Stimulated activated naive CD8-positive, alpha-beta T cell treated with anti-CD3 and anti-CD28 coated beads, Interleukin-15, Interleukin-2, amounts not matched to agents 100 U/mL and 50 U/mL, for 24 hours (primary cell): ENCODE data around the gene LAMA2.
A peak's percentile ranks its signal among the peaks of the same experiment; 100 is the strongest.

Experiments
- ATAC-seq: fragments of 150-1000 bp; cut with Tn5 transposase; one replicate; pipeline ENCODE4 v1.10.0; 2021
- DNase-seq: peaks from one replicate; pipeline ENCODE4 v3.0.0; 2021

LAMA2 gene

DNA sequence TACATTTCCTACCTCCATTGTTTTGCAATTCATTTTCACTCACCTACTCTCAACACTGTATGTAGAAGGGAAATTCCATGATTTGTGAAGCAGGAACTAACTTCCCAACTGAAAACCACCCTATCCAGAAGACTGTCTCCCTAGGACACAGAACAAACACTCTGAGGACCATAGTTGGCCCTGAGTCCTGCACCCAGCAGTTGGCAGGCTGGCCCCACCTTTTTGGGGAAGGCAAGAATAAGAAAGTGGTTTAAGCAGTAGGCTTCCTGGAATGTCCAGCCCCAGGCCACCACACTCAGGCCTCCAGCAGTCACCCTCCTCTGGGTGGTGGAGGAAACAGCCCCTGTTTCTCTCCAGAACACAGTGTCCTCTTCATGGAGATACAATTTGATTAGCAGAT, 568.2 kb downstream of the LAMA2 start:
- ATAC-seq, result no peak
- DNase-seq, result no peak

DNA sequence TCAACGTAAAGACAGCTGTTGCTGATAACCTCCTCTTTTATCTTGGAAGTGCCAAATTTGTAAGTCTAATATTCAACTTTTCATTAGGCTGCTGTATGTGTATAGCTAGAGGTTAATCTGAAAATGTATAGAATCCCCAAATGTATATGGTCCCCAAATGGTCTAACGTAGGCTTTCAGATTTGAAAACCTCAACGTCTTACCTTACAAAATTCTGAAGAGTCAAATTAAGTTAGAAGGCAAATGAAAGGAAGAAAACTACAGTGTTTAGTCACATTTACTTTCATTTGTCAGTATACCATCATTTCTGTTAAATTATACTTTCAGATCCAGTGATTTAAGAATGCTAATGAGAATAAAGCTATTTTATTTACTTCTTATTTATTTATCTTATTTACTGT, 570.1 kb downstream of the LAMA2 start:
- DNase-seq (no peak), ATAC-seq (peak; percentile 41)

DNA sequence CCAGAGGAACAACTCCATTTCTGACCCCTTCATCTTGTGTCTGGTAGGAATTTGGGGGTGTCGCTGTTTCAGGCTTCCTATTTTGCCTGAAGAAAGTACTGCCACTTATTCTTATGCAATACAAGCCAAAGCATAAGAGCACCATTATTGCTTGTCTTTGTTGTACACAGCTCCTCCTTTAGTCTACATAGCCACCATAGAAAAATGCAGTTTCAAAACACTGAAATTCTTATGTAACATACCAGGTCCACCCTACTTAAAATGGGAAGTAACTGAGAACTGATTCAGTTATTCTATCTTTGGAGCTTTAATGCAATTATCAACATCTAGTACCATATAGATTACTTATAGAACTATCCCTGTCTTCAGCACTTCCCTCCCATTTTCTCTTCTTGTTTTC, 571.5 kb downstream of the LAMA2 start:
- DNase-seq, result no peak

DNA sequence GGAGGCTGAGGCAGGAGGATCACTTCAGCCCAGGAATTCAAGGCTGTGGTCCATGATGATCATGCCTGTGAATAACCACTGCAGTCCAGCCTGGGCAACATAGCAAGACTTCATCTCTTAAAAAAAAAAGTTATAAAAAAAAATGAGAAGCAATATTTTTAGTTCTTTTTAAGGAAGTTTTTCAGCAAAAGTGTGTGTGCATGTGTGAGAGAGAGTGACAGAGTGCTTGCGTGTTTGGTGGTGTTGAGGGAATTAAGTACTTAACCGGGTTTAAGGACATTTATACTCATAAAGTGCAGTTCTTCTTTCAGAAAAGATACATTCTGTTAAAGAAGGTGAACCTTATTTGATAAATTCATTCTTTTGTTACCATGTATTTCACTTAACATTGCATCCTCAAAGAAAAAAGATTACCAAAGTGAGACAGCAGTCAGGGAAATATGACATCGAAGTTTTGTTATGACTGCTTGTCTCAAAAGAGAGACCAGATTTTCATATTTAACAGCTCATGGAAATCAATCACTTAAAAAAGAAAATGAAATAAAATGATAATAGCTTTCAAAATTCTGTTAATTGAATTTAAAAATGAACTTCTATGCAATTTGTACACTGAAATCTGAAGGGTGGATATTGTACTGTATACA, 572.3 kb downstream of the LAMA2 start:
- DNase-seq (no peak), ATAC-seq (no peak)

More for the DNA sequence above, 571.5 kb downstream of the LAMA2 start:
- ATAC-seq, result no peak

DNA sequence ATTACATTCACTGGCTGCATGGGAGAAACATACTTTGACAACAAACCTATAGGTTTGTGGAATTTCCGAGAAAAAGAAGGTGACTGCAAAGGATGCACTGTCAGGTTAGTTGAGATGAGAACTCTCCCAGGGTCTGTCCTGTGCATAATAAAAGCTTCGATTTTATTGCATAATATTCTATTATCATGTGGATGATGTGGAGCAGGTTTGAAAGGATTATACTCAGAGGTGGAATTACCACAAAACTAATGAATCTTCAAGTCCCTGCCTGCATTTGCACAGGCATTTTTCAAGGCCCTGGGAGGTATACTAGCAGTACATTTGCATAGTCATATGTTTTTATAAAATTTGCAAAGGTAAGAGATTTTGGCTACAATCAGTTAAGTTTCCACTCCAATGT, 577.3 kb downstream of the LAMA2 start:
- ATAC-seq, result no peak

DNA sequence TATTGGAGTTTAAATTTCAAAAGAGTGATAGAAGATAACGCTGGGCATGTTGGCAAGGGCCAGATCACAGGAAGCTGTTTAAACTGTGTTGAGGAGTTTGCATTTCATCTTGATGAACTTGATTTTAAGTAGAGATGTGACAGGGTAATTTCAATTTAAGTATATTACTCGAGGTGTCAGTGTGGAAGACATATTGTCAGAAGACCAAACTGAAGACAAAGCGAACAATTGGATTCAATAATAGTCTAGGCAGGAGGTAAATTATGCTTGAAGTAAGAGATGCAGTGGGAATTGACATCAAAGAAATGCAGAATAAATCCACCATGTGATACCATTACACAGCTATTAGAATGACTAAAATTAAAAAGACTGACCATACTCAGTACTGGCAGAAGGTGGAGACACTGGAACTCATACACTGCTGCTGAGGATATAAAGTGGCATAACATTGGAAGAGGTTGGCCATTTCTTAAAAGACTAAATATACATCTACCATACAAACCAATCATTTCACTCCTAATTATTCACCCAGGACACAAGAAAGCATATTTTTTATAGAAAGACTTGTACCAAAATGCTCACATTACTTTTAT, 586.2 kb downstream of the LAMA2 start:
- ATAC-seq (peak; percentile 46), DNase-seq (no peak)

More for the DNA sequence above, 577.3 kb downstream of the LAMA2 start:
- DNase-seq, result no peak

DNA sequence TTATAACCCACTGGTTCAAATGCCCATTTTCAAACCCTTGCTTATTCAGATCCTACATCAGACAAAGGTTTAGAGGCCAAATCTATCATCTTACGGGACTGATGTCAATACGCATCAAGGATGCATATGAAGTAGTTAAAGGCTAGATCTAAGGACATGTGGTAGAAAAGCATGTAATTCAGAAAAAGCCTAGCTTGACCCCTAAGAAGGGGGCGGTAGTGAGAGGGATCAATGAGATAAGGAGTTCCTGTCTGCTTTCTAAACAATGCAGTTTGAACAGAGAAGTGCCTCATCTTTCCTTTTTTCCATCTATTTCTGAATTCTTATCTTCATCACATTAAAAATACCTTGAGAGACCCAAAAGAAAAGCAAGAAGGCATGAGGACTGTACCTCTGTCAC, 589.3 kb downstream of the LAMA2 start:
- no peak for ATAC-seq
- no peak for DNase-seq

DNA sequence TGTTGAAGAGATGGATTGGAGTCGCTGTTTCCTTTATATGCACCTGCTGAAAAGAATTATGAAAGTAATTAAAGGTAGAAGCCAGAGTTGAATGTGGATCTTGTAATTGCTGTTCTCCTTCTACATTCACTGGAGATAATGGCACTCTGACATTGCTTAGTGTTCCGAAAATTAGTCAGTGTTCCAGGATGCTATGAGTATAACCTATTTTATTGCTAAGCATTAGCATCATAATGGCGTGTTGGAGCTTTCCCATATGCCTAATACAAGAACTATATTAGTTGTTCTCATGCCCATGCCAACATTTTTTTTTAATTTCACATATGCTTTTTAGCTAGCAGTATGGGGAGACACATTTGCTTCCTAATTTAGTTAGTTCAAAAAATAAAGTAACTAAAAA, 590.6 kb downstream of the LAMA2 start:
- ATAC-seq (no peak), DNase-seq (no peak)

DNA sequence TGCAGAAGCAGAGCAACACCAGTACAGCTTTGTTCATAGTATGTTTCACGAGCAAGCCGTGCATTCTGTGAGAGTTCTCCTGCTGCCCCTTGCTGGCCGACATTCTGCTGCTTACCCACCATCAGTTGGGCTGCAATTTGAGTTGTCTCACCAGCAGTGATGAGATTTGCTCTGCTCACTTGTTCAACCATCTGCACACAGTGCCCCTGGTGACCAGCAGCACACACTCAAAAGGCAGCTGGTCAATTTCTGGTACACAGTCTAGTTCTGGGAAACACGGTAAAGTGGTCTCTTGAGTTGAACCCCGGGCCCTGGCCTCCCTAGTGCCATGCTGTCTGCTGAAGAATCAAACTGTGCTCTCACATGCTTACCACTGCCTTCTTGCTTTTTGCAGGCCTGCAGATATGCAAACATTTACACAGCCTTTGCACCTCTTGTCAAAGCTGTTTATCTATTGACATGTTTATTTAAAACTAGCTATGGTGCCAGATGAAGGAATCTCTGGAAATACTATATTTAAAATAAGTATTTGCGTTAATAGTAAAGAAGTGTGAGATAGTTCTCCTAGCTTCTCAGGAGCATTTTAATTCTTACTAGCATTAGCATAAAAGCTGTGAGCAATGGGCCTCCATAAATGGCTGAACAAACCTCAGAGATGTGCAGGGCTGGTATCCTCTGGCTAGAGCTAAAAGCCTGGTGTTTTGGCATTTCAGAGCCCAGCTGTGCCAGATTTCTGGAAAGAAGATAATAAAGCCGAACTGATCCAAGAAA, 592.7 kb downstream of the LAMA2 start:
- DNase-seq, result no peak
- no peak for ATAC-seq

DNA sequence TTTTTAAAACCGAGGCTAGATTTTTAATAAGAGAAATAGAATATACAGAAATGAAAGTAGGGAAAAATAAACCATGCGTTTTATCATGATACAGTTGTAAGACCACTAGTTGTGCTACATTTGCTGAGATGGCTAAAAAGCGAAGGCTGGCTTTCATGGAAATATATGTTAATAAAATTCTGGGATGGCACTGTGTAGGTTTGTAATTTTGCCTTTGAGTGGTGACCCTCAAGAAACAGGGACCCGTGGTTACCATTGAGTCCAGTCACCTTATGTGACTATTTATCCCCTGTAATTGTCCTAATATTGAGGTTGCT, 593.3 kb downstream of the LAMA2 start:
- DNase-seq (no peak), ATAC-seq (no peak)

DNA sequence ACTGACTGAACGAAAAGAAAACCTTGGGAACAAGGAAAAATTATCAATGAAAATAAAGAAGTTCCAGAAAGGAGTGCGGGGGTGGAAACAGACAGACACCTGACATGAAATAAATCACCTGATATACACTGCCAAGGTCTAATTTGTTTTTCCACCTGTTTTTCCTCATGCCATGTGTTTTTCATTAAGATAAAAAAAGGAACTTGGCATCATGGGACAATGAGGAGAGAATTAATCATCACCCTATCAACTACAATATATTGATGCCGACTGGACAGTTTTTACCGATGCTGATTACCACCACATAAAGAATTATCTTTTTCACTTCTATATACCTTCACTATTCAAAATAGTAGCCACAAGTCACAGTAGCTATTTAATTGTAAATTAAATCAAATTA, 593.9 kb downstream of the LAMA2 start:
- no peak for DNase-seq
- ATAC-seq, result no peak

DNA sequence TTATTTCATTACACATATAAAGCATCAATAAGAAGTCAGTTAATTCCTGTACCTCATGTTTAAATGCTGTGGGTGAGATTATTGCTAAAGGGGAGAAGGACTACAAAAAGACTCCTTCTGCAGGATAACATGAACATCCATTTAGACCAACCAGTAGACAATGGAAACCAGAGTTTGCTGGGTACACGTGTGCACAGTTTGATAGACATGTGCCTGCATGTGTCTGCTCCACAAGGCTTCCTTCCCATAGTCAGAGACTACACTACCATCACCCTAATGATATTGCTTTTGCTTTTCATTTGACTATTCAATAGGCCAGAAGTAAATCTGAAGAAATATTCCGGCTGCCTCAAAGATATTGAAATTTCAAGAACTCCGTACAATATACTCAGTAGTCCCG, 595.4 kb downstream of the LAMA2 start:
- ATAC-seq (no peak), DNase-seq (no peak)

DNA sequence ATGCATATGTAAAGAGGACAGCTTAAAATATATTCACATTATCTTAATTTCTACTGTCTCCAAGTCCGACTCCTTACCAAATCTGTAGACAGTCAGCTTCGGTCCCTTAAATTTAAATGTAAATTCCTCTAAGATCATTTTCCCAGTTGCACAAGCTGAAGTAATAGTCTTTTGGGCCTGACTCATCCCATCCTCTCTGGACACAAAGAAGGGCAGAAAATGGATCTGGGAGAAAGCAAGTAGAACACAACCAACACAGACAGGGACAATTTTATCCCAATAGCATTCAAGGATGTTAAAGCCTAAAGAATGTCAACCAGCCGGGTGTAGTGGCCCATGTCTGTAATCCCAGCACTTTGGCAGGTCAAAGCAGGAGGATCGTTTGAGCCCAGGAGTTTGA, 598.8 kb downstream of the LAMA2 start:
- no peak for DNase-seq
- ATAC-seq, result no peak

DNA sequence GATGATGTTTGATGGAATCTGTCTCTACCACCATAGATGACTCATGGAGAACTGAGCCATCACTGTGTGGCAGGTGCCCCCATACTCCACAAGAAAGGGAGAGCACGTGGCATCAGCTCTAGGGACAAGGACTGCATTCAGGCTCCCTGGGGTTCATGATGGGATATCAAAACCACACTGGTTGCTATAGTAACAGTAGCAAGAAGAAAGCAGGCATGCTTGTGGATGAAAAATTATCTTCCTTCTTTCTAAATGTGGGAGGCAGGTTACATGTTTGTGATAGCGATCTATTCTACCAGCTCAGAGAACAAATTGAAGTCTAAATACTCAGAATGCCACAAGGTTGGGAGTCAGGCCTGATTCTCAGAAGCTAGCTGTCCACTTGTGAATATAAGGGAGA, 602.8 kb downstream of the LAMA2 start:
- DNase-seq (no peak), ATAC-seq (peak; percentile 26)

DNA sequence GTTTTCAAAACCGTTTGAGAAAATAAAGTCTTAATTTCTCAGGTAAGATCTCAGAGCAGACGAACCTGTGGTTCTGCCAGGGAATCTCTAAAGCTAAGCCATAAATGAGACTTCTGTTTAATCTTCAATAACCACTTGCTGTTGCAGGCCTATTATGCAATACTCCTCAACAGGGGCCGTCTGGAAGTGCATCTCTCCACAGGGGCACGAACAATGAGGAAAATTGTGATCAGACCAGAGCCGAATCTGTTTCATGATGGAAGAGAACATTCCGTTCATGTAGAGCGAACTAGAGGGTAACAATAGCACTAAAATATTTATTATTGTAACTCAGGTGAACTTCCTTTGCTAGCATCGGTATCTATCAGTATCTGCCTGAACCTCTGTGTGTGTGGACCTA, 603.4 kb downstream of the LAMA2 start:
- no peak for ATAC-seq

DNA sequence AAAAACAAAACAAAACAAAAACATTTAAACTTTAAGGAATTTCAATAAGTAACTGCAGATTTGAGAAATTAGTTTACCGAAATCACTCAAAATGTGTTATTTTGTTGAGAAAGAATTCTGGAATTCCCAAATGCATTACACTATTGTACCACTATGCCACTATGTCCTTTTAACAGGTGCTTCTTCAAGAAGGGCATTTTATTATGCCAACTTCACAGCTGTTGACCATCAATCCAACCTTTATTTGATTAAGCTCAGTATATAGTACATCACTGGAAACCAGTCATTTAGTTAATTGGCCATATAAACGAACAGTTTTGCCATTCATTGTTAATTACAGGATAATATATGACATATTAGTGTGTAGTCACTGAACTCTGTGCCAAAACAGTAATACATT, 605.4 kb downstream of the LAMA2 start:
- DNase-seq, result no peak
- no peak for ATAC-seq

More for the DNA sequence above, 603.4 kb downstream of the LAMA2 start:
- DNase-seq, result no peak

DNA sequence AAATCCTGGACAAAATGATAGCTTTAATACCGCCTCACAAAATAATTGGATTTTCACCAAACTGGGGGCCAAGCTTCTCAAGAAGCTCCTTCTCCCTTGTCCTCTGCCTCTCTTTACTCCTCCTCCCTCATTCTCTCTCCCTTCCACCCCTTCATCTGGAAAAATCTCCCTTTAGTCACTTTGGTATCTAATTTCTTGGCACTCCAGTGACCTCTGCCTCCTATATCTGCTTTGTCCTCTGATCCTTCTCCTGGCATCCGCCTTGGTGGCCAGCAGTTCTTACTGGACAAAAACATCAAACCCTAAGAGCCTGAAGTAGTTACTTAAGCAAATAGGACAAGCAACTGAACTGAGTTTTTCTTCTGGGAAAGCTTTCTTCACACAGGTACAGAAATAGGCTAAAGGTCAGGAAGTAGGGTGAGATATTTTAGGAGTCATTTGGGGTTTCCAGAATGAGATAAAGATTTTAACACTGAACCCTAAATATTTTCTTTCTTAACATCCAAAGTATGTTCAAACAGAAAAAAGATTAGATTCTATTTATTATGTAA, 606.4 kb downstream of the LAMA2 start:
- ATAC-seq, result no peak
- DNase-seq, result no peak

DNA sequence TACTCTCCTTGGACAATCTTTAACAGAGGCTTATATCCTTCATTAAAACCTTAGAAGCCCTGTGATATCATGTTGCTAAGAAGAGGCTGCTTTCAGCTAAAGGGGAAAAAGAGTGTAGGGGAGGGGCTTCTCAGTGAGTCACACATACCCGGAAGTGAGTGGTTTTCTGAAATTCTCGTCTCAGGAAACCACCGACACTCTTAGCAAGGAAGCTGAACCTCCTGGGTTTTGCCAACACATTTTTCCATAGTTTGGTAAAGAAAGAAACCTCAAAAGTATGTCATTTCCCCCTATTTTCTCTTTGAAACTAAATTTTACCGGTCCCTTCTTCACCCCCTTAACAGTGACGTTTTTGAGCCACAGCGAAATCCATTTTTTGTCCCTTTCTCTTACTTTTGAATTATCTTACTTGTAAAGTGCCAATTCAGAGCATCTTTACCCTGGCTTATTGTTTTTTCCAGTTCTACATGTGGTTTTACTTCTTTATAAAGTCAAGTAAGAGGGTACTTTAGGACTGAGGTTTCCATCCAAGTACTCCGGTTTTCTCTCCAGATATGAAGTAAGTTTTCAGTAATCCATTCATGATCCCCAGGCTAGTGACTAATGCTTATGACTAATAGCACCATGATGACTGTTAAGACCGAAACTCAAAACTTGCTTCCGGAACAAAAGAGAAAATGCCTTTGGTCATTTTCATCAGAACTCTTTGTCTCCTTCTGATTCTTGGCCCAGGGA, 607.8 kb downstream of the LAMA2 start:
- DNase-seq (peak; percentile 52), ATAC-seq (peak; percentile 87)

DNA sequence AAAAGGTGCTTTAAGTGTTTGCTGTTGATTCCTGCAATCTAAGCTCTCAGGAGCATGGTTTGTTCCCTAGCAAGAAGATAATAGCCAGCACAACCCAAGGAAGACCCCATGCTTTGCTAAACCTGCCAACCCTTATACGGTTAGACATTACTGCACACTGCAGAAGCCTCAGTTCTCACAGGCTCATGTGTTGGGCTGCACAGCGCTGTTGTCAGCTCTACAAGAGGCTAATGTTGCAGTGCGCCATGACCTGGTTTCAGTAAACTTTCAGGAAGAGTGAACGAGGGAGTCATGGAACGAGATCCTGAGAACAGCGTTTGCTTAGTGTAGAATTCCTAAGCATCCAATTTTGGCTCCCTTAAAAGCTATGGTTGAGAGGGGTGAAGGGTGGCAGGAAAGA, 608.5 kb downstream of the LAMA2 start:
- DNase-seq (no peak), ATAC-seq (no peak)

DNA sequence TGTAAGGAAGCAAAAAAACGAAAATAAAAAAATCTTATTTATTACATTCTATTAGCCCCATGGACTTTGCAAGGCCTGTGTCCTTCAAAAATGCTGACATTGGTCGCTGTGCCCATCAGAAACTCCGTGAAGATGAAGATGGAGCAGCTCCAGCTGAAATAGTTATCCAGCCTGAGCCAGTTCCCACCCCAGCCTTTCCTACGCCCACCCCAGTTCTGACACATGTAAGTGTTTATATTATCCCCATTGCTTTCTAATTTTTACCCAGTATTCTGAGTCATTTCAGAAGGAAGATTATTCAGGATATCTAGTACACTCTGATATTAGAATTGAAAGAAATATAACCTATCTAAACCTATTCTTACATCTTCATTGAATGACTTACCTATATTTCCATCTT, 609.3 kb downstream of the LAMA2 start:
- no peak for ATAC-seq
- no peak for DNase-seq

DNA sequence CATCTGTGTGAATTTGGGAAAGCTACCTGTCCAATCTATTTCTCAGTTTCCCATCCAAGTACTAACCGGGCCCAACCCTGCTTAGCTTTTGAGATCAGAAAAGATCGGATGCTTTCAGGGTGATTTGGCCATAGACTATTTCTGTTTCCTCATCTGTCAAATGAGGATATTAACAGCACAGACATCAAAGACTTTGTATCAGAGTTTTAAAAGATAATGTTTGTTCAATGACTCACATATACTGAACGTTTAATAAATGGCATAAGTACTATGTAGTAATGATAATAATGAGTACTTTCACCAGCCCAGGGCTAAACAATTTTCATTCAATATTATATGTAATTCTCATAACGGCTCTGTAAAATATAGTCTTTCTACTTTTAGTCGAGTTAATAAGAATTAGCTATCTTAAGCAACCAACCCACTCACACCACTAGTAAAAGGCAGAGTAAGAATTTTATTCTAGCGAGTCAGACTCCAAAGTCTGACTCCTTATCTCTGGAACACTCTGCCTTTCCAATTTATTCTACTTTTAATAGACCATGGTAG, 610.5 kb downstream of the LAMA2 start:
- DNase-seq (no peak), ATAC-seq (no peak)

DNA sequence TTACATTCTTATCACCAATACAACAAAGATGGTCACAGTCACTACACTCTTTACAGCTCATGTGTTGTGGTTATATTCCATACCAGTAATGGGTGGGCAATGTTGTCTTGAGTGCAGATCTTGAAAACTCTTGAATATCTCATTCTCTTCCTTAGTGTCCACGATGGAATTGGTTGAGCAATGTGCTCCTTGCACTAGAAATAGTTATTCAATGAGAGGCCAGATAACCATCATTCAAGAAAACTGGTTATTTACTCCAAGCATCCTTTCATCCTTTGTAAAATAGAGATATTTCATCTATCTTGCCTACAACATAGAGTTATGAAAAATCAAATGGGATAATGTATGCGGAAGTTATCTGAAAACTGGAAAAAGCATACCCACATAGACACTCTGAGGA, 611.2 kb downstream of the LAMA2 start:
- ATAC-seq (no peak), DNase-seq (no peak)

DNA sequence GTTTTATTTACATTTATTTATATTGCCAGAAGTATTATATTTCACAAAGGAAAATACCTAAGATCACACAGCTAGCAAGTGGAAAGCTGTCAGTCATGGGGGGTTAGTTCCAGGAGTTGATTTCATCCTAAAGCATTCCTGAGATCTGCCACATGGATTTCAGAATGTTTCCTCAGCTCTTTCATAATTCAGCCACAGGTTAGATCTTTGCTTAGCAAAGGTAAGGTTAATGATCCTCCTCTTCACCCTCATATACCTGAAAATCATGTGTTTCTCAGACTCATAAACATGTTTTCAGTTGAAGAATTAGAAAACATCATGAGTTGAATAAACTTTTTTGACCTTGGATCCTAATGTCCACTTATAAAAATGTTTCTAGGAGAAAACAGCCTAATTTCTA, 611.6 kb downstream of the LAMA2 start:
- DNase-seq, result no peak
- ATAC-seq, result no peak
